Measurements from ENCODE around the gene KLHL35.

GRCh38 chr11:75476739-75477613 is 44.0 kb upstream of the KLHL35 start:
- TF ChIP-seq EZH2 (IDR thresholded peaks at IDR 0.05; ENCODE audit: low read length, unreplicated experiment) = no peak
- TF ChIP-seq, protein P1, sequence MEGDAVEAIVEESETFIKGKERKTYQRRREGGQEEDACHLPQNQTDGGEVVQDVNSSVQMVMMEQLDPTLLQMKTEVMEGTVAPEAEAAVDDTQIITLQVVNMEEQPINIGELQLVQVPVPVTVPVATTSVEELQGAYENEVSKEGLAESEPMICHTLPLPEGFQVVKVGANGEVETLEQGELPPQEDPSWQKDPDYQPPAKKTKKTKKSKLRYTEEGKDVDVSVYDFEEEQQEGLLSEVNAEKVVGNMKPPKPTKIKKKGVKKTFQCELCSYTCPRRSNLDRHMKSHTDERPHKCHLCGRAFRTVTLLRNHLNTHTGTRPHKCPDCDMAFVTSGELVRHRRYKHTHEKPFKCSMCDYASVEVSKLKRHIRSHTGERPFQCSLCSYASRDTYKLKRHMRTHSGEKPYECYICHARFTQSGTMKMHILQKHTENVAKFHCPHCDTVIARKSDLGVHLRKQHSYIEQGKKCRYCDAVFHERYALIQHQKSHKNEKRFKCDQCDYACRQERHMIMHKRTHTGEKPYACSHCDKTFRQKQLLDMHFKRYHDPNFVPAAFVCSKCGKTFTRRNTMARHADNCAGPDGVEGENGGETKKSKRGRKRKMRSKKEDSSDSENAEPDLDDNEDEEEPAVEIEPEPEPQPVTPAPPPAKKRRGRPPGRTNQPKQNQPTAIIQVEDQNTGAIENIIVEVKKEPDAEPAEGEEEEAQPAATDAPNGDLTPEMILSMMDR (conservative IDR thresholded peaks at IDR 0.05; ENCODE audit: low read depth, low read length) = no peak
